ENCODE data around the gene MUSTN1.

Gene MUSTN1

DNA sequence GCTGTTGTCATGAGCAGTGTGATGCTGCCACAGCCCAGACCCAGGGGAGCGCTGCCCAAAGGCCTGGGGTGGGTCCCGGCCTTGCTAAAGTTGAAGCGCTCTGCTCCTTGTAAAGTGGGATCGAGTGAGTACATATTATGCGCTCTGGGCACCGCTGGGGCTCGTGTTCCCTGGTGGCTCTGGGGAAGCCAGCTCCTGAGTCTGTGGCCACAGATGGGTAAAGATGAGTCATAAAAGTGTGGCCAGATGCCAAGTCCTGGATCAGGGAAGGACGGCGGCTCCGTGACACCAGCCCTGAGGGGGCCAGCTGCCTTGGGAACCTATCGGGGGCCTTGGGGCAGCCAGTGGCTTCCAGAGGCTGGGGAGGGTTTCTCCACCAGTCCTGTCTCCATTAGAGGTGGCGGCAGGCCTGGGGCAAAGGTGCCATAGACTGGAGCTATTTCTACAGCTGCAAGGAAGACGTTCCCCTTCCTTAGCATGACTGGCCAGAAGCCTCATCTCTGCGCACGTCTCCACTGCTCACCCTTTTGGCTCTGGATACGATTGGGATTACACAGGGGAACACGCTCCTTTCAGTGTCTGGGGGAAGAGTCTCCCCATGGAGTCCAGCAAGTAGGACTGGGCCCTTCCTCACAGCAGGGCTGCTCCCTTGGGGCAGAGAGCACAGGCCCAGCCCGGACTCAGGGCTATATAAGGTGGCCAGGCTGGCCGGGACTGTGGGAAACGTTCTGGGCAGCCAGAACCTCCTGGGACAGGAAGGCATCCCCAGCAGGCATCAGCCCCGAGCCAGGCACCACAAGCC, 3.1 kb downstream of the MUSTN1 start:
- peak in 3 of 14 donors; percentile 4 to 34 (median 14) for DNase-seq

DNA sequence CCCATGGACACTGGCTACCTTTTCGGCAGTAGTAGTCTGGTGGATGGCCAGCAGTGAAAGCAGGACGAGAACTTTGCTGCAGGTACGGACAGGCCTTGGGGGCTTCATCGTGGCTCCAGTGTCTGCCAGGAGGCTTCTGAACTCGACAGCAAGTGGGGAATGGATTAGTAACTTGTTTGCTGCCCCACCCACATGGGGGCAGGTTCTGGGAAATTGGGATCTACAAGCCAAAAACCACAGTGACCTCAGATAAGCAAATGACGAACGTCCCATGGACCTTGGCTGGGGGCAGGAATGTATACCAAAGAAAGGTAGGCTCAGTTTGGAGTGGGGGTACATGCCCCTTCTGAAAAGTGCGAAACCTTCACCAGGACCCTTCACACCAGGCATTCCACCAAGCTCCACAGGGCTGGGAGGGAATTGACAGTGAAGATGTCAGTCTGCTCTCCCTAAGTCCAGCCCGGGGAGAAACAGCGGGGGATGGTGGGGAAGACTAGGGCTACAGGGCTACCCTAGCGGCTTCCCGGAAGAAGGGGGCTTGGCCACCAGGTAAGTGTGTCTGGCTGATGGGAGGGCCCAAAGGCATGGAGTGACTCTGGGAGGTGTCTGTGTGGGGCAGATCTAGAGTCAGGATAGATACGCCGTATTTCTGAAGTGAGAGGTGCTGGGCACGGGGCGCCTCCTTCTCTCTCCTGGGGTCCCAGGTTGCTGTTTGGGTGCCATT, 4.1 kb downstream of the MUSTN1 start, which contains the start of gene ITIH4:
TSS of gene ITIH4 (minus strand) at position 138 of the 724 bp plus-strand sequence. CDS start at position 108, 30 bp downstream.
- DNase-seq = no peak

DNA sequence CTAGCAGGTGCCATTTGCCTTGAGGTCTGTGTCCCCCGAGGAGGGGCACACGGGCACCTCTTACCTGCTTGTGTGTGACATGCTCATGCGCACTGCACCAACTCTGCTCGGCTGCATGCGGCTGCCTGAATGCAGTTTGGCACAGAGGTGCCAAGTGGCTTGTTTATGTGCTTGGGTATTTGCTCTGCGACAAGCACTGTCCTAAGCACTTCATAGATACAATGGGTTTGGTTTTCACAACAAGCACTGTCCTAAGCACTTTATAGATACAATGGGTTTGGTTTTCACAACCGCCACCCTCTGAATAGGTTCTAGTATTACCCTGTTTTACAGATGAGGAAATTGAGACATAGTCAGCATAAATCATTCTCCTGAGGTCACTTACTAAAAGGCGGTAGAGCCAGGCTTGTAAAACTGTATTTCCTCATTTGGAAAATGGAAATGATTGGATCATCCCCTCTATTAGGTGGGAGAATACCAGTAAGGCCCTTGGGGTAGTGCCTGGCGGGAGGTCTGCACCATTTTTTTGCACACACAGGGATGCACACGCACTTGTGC, 4.8 kb downstream of the MUSTN1 start:
- DNase-seq = no peak

DNA sequence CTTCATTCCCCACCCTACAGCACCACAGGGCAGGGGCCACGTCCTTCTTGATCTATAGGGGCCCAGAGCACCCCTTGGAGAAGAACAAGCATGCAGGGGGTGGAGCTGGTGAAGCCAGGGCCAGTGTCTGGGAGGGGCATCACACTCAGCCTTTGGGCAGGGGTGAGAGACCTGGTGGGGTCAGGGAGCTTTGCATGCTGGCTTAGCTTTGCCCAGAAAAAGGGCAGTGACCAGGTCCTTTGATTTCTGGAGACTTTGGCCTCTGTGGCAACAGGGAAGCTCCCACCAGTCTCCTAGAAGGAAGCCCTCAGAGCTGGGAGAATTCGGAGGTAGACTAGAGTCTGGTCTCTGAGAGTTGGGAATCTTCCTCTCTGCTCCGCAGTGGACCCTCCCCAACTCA, 5.3 kb downstream of the MUSTN1 start:
- DNase-seq = no peak

DNA sequence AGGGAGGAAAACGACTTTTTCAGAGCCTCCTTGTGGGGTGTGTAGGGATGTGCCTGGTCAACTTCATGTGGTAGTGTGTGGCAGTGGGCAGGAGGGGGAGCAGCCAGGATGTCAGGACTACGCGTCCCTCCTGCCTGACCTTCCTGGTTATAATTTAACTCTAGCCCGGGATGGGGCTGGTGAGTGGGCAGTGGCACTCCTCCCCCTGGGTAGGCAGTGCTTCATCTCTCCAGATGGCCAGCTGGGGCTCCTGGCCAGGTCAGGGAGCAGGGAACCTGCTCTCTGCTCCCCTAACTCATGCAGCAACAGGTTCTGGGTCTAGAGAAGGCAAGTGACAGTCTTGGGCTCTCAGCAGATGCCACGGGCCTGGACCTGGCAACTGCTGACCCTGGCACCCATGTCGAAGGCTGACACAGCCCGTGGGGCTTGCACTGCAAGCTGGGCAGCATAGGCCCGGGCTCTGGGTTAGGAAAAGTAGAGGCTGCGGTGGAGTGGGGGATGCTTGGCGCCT, 6.9 kb downstream of the MUSTN1 start:
- no peak for DNase-seq

DNA sequence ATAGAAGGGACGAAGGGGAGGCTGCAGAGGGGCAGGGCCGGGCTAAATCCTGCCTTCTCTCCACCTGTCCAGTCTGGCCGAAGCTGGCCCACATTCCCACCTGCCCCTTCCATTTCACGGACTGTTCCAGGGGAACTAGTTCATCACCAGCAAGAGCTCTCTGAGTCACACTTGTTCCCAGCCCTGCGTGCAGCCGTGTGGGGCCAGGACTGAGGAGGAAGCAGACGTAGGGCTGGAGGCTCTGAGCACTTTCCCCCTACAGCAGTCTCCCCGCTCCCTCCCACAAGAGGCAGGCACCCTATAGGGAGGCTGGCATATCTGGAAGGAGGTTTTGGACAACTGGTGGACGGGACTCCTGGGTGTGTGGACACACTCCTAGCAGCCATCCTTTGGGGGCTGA, 7.4 kb downstream of the MUSTN1 start:
- DNase-seq = no peak

DNA sequence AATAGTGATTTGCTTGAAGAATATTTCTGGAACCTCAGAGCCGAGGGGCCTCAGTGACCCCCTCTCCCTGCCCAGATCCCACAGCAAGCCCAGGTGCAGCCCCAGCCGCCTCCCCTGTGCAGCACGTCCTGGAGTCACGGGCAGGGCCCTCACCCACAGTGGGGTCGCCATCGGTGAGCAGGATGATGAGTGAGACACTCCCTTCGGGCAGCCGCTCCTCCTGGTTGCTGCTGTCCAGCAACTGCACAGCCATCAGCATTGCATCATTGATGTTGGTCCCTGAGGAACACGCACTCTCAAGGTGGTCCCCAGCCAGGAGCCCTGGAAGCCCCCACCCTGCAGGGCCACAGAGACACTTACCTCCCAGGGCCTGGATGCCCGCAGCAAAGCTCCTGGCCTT, 10.8 kb downstream of the MUSTN1 start:
- no peak for DNase-seq

DNA sequence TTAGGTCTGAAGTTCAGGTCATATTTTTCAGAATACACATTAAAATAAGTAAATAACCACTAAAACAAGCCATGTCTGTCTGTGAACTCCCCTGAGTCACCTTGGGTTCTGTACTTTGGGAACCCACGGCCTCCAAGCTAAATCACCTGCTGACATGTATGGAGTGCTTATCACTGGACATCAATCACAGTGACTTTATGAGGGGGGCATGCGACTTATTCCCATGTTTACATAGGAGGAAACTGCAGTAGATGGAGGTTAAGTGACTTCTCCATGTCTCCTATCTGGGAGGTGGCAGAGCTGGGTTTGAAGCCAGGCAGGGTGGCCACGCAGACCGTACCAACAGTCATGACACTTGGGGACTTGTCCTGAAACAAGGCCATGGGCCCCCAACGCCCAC, 12.5 kb downstream of the MUSTN1 start:
- DNase-seq = no peak

DNA sequence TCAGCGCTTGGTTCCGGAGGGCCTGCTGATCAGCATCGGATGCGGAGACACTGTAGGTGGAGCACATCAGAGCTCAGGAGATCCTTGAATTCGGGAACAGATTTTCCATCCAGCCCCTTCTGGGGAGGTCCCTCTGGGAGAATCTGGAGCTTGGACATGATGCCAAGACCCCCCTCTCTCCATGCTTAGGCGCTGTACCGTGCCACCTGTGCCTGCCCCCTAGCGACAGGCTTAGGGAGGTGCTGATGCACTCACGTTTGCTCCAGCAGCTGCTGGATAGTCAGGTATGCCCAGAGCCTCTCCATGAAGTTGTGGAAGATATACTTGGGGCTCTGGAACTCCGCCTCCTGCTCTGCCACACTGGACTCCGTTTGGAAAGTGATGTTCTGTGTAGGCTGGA, 14.1 kb downstream of the MUSTN1 start:
- DNase-seq = no peak

DNA sequence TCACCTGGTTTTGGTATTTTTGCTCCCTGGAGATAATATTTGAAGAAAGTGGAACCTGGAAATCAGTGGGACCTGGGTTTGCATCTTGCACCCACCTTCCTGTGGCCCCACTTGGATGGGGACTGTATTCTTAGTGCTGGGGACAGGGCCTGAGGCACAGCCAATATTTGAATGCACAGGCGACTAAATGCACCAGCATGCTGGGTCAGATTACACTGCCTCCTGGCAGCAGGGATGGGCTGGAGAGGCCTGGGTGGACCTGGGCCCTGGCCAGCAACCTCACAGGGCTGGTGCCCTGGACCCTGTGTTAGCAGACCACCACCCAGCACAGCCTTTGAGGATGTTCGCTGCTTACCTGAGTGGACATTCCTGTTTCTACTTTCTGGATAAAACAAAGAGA, 14.9 kb downstream of the MUSTN1 start:
- DNase-seq = no peak

DNA sequence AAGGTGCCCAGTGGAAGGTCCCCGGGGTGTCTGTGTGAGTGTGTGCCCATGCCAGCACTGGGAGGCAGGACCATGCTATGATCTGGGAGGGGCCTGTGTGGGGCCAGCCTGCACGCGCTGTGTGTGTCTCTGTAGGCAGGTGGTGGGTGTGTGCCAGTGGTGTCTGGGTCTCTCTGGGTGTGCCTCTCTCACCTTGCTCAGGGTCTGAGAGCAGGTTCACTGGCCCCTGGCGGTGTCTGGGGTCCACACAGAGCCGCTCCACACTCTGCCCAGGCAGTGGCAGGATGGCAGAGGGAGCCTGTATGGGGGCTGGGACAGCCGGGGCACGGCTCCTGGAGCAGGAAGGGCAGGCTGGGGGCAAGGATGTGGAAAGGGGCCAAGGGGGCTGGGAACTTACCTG, 17.0 kb downstream of the MUSTN1 start:
- no peak for DNase-seq

DNA sequence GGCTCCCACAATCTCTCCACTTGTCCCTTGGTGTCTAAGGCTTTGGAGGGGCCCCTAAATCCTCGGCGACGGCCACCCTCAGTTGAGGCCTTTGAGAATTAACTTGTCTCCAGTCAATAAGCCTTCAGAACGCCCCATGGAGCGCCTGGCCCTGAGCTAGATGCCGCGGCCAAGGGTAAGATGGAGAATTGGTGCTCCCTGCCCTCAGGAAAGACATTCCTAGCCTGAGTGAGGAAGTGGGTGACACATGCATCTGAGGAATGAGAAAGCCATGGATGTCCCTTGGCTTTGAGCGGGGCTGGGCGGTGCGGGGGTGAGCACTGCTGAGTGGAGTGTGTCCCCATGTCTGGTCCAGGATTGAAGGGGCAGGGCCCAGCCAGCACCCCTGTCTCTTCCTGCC, 17.6 kb downstream of the MUSTN1 start:
- no peak for DNase-seq

DNA sequence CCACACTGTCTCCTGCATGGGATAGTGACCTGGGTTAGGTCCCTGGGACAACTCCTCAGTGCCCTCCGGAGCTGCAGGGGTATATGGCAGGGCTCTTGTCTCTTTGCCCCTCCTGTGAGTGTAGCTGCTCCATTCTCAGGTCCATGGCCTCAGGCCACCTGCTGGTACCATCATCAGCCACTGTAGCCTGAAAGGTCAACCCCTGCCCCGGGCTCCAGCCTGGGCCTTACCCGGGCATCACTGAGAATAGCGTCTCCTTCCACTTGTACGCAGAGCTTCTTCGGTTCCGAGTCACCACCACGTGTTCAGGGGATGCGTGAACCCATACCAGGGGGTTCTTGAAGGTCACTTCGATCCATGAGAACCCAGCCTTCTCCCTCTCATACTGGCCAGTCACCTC, 18.2 kb downstream of the MUSTN1 start:
- DNase-seq = no peak

DNA sequence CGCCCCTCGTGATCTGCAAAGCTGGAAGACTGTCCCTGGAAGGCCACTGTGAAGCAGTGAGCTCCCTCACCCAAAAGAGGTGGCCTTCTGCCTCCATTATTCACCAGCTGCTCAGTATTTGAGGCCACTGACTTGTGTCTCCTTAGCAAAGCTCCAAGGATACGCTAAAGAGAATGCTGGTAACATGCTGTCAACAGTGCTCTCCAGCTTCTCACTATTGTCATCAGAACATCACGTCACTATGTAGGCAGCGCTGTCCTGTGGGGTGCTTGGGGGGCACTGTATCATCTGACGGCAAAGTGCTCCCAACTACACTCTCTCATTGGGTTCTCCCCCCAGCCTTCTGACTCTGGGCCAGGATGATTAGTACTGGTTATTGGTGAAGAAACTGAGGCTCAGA, 18.6 kb downstream of the MUSTN1 start:
- DNase-seq = no peak

DNA sequence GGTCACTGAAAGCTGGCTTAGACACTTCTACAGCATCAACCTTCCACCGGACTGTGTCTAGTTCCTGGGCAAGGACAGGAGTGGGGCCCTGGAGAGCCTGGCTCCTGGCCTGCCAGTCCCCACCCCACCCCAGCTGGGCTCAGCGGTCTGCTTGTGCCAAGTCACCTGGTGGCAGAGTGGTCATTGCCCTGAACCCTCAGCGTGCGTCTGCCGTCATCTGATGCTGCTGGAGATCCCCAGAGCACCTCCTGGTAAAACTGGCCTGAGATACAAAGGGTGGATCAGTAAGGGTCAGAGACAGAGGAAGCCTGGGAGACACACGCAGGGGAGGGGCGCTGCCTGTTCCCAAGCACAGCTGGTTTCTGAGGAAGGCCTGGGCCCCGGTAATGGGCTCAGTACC, 21.0 kb downstream of the MUSTN1 start:
- DNase-seq = no peak

DNA sequence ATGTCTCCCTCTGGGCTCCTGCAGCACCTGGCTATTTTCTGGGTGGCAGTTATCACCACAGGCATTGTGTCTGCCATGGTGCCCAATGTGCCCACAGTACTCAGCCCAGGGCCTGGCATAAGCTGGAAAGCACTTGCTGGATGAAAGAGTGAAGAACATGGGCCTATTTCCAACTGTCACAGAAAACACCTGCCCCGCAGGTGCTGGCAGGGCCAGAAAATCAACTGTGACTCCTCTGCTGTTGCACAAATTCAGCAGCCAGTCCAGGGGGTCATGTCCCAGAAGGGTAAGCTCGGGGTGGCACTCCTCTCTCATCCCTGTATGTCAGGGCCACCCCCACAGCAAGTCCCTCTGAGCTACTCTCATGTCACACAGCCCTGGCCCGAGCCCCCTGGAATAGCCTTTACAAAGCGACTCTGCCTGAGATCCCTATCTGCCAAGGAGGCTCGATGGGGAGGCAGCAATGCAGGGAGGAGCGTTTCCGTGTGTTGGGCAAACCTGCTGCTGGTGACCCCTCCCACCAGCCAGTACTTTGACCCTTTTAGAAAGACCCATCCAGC, 23.3 kb downstream of the MUSTN1 start:
- peak in 1 of 14 donors; percentile 47 for DNase-seq

DNA sequence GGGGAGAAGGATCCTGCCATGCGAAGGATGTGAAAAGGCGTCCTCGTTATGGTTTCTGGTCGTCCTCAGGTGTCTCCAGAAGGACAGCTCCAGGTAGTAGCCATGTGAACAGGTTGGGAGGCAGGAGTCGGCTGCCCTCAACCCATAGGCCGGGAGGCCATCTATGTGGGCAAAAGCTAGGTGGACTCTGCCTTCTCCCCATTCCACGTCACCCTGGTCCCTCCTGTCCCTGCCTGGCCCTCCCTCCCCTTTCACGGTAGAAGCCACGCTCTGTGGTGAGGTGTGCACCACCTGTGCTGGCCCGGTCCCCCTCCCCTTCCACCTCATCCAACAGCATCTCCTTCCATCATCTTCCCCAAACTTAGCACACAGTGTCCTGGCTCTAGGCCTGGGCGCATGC, 23.9 kb downstream of the MUSTN1 start:
- no peak for DNase-seq

DNA sequence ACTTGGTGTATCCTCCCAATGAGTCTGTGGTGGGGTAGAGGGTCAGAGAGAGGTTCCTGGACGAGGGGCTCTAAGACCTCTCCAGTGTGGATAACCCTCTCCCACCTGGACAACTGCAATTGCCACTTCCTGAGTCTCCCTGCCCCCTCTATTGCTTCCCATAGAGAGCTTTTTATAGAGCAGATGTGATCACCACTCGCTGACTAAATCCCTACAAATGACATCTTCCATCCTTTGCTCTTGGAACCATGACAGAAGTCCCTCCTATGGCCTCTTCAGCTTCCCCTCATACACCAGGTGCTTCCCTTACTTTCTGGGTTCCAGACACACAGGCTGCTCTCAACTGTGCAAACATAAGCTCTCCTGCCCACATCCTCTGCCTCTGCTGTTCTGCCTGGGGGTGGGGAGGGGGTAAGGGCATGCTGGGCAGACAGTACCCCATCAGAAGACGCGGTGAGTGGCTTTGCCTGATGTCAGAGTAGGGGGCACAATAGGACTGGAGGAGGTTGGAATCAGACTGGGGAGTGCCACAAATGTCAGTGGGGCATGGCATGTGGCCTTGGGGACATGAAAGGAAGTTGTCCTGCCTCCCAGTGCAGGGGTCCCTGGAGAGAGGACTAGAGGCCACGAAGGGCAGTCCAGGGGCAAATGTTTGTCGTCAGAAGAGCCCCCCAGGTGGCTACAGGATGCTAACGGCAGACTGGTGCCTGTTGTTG, 25.0 kb downstream of the MUSTN1 start:
- DNase-seq = no peak

DNA sequence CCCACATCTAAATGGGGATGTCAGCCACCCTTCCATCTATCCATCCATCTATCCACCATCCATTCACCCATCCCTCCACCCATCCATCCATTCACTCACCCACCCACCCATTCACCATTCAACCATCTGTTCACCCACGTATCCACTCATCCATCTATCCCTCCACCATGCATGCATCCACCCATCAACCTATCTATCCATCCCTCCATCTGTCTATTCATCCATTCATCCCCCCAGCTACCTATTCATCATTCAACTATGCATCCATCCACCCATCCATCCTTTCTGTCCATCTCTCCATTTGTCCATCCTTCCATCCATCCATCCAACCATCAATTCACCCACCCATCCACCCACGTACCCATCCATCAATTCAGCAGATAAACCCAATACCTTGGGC, 25.7 kb downstream of the MUSTN1 start:
- no peak for DNase-seq

DNA sequence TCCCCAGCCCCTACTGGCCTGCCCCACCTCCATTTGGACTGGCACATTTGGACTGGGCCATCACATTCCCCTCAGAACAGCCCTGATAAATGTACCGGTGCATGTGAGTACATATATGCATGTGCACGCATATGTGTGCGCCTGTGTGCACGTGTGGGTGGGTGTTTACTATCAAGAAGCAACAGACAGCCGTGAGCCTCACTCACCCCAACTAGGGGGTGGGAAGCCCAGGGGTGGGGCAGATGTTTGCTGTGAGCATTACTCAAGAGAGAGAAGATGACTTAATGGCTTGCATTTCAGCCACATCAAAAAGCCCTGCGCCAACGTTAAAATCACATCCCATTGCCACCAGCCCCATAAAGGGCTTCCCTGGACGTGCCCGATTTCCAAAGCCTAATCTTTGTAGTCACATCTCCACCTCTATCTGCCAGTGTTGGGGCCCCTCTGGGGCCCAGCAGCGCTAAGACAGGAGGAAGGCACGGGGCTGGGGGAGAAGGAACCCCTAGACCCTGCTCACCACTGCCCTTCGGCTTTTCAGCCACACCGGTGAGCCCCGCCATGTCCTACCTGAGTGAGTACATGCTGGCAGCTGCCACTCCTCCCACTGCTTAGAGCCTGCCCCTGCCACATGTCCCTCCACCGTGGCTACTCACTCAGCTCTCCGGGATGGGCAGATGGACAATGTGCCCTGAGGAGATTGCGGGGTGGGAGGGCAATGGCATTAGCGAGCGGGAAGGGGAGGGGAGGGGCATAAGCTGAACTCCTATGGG, 29.4 kb downstream of the MUSTN1 start:
- DNase-seq = no peak

DNA sequence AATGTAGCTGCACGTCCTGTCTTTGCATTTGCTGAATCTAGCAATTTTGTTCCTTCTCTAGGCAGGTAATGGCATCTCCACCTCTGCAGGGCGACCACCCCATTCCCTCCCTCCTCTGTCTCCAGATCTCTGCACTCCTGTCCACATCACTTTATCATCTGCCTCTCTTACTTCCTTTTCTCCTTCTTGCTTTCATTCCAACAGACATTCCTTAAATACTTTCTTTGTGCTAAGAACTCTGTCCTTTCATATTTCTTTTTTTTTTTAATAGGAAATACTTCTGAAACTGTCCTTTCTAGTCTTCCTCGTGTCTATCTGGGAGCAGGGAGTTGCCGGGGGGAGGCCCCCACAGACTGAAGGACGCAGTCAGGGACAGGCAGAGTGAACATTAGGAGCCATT, 33.0 kb downstream of the MUSTN1 start:
- no peak for DNase-seq

DNA sequence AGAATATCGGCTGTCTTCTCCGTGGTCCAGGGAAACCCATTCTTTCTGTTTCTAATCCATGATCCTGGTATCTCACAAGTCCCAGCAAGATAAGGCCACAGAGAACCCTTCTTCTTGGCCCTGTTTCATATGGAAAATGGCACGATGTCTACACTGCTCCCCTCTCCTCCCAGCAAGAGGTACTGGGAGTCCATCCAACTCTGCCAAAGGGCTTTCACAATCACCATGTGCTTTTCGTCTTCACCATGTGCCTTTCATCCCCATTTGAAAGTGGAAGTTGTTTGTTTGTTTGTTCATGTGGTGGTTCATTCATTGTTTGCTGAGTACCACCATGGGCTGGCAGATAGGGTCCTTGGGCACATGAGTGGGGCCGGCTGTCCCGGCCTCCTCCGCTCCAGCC, 34.7 kb downstream of the MUSTN1 start:
- DNase-seq = no peak

All from C1 segment of cervical spinal cord (tissue), 14 donors.